Fibroblast of pulmonary artery (primary cell): Measurements from ENCODE around the gene RNF4.

Experiments used
- DNase-seq: peaks from one replicate; pipeline ENCODE4 v3.0.0-alpha.2; 2010; ENCODE audit warnings: low read depth
- H3K4me3 ChIP-seq: replicated peaks from 2 replicates; pipeline ENCODE4 v1.5.1; 2011; ENCODE audit warnings: low read depth, mild to moderate bottlenecking, control low read depth, low read length, moderate library complexity
- TF ChIP-seq, protein P1 (sequence below): IDR thresholded peaks from 2 replicates; pipeline ENCODE4 v1.5.1; 2011; ENCODE audit warnings: mild to moderate bottlenecking, control low read depth, low read length, inconsistent platforms; ENCODE audit errors: missing control alignments

The RNF4 gene

DNA sequence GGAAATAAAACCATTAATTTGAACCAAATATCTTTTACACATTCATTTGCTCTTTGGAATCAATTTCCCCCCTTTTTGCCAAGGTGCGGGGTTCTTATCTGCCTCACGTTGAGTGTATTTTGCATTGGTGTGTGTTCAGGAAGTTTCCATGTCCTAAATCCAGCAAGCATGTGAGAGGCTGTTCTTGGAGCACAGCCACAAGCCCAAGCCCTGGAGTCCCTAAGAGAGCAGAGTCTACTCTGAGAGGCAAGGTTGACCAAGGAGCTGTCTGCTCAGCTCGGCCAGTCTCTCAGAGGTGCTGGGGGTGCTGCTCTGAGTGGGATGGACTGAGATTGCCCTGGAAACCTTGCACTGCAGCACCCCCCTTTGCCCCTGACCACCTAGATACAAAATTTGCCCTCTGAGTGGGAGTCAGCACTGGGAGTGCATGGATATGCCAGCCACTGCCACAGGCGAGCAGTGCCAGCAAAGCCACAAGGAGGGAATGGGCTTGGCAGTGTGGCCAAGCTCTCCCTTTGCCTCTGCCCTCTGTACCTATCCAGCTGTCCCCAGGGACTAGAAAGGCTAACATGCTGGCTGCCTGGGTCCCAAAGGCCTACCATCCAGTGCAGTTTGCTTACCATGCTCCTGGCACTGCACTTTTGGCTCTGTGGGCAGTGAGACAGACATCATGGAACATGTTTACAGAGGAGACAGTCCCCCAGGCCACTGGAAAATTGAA lies 47.1 kb downstream of the RNF4 start:
- no peak for DNase-seq
- no peak overlapping the region for H3K4me3 ChIP-seq
- TF ChIP-seq, protein P1, sequence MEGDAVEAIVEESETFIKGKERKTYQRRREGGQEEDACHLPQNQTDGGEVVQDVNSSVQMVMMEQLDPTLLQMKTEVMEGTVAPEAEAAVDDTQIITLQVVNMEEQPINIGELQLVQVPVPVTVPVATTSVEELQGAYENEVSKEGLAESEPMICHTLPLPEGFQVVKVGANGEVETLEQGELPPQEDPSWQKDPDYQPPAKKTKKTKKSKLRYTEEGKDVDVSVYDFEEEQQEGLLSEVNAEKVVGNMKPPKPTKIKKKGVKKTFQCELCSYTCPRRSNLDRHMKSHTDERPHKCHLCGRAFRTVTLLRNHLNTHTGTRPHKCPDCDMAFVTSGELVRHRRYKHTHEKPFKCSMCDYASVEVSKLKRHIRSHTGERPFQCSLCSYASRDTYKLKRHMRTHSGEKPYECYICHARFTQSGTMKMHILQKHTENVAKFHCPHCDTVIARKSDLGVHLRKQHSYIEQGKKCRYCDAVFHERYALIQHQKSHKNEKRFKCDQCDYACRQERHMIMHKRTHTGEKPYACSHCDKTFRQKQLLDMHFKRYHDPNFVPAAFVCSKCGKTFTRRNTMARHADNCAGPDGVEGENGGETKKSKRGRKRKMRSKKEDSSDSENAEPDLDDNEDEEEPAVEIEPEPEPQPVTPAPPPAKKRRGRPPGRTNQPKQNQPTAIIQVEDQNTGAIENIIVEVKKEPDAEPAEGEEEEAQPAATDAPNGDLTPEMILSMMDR, result no peak

DNA sequence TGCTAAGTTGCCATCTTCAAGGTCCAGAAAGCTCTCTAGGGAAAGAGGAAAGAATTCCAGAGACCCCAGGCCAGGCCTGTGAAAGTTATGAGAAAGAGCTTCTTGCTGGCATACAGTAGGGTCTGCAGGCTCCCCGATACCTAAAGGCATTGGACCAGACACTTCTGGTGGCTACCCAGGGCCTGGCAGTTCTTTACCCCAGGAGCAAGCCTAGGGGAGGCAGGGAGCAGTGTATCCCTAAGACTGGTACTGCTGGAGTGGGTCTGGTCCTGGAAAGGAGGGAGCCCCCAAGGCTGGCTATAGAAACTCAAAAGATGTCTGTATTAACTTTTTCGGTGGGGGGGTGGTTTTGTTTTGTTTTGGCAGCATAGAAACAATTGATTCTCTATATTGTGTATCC lies 47.7 kb downstream of the RNF4 start:
- TF ChIP-seq, protein P1, result no peak
- DNase-seq, result no peak
- no peak overlapping the region for H3K4me3 ChIP-seq

DNA sequence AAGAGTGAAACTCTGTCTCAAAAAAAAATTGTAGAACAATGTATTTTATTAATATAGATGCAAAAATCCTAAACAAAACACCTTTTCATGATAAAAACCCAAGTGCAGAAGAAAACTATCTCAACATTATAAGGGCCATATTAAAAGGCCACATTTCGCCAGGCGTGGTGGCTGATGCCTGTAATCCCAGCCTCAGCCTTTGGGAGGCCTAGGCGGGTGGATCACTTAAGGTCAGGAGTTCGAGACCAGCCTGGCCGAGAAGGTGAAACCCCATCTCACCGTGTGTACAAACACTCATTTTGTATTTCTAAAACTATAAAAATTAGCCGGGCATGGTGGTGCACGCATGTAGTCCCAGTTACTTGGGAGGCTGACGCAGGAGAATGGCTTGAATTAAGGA lies 57.7 kb downstream of the RNF4 start:
- no peak for DNase-seq
- no peak overlapping the region for H3K4me3 ChIP-seq
- TF ChIP-seq, protein P1, result no peak

DNA sequence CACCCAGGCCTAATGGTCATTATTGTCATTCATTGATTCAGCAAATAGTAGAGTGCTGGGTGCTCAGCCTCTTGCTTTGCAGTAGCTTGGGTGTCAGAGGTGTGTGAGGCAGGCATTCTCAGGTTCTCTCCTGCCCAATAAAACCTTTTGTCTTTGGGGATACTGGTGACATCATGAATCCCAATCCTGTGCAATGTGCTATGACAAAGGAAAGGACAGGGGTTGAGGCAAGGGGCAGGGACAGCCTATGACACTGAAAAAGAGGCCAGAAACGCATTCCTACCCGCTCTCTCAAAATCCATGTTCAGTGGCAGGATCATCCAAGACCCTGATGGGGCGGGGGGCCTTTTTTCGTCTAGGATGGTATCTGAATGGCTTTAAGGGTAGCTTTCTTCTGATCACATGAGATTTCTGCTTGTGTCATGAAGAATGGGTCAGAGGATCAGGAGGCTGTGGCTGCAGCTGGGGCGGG lies 66.0 kb downstream of the RNF4 start:
- H3K4me3 ChIP-seq, result peak overlapping the region; percentile 72
- TF ChIP-seq, protein P1, result no peak
- DNase-seq, result no peak

DNA sequence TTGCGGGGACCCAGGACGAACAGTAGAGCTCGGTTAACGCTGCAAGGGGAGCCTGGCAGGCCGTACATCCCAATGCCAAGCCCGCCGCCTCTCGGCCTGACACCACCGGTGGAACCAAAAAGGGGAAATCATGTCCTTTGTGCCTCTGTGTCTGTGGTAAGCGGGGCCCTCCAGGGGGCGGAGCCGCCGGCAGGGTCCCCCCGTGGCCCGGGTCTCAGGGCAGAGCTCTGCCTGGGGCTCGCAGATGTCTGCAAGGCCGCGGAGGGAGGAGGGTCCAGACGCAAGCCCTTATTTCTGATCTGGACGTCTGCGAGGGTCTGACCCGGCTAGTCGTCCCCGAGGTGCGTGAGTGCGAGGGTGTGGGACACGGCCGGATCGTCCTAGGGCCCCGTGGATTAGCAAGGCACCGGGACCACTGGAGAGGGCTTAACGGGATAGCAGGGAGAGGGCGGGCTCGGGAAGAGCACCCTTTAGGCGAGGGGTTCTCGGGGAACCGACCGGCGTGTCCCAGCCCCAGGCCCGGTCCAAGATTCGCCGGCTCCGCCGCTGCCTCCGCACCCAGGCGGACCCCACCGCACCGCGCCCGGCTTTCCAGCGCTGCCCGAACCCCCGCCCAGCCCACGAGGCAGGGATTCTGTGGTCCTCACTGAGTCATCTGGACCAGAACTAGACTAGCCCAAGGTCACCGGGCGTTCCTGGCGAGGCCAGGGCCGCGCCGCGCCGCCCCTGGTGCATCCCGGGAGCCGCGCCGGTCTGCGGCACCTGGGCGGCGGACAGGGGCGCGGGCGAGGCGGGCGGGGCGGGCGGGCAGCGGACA lies 66.7 kb downstream of the RNF4 start:
- TF ChIP-seq, protein P1, result no peak
- DNase-seq, result peak; percentile 19
- H3K4me3 ChIP-seq, result peak overlapping the region; percentile 72

DNA sequence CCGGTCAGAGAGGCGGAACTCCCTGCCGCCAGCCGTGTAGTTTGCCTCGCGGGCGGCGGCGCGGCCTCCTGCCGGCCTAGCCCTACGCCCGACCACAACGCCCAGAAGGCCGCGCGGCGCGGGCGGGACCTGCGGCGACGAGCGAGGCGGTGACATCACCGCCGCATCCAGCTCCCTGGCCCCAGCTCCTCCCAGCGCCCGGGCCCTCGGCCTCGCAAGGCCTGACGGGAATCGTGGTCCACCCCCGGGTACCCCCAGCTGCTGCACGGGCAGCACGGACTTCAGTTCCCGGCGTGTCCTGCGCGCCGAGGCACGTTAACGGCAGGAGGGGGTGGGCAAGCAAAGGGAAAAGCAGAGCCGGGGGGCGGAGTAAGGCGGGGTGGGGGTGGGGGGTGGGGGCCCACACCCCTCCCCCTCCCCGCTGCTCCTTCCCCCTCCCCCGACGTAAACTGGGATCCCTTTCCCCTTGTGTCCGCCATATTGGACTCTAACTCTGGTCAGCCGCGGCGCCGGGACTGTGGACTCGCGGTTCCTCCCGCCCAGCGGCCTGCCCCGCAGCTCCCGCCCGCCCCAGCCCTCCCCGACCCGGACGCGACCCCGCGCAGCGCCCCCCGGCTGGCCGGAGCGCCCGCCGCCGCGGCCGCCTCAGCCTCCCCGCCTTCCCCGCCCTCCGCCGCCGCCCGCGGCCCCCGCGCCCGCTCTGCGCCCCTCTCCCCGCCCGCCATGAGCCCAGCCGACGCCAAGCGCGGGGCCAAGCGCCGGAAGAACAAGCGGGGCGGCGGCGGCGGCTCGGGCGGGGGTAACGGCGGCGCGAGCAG lies 67.5 kb downstream of the RNF4 start, which contains the start of gene FAM193A:
Gene FAM193A, plus strand, starts transcription at position 455 of the 818 bp plus-strand sequence. Its CDS starts 269 bp downstream, at position 724.
- TF ChIP-seq, protein P1, result no peak
- DNase-seq, result peak; percentile 100

More for the DNA sequence above, 67.5 kb downstream of the RNF4 start, which contains the start of gene FAM193A:
- H3K4me3 ChIP-seq, result peak within 1 kb of the TSS; percentile 72
